Suprapubic skin (tissue), 3 donors: ENCODE measurements around the gene ZDHHC14.

Source experiments
- EP300 ChIP-seq: sonication (generic); formaldehyde crosslinking; IDR thresholded peaks from one replicate; pipeline ENCODE4 v1.6.1; 2017; ENCODE audit warnings: antibody characterized with exemption
- TF ChIP-seq, protein P1 (sequence below), 2 donors: fragments of 200-600 bp in 1 of 2; fragments of 450-650 bp in 1 of 2; sonication (generic) in 1 of 2; IDR thresholded peaks; one replicate each; pipeline ENCODE4 v1.5.1; 2016 to 2019; ENCODE audit warnings: antibody characterized with exemption in 2 of 2, mild to moderate bottlenecking in 1 of 2, moderate library complexity in 1 of 2

- TF ChIP-seq, protein P1, sequence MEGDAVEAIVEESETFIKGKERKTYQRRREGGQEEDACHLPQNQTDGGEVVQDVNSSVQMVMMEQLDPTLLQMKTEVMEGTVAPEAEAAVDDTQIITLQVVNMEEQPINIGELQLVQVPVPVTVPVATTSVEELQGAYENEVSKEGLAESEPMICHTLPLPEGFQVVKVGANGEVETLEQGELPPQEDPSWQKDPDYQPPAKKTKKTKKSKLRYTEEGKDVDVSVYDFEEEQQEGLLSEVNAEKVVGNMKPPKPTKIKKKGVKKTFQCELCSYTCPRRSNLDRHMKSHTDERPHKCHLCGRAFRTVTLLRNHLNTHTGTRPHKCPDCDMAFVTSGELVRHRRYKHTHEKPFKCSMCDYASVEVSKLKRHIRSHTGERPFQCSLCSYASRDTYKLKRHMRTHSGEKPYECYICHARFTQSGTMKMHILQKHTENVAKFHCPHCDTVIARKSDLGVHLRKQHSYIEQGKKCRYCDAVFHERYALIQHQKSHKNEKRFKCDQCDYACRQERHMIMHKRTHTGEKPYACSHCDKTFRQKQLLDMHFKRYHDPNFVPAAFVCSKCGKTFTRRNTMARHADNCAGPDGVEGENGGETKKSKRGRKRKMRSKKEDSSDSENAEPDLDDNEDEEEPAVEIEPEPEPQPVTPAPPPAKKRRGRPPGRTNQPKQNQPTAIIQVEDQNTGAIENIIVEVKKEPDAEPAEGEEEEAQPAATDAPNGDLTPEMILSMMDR (IDR thresholded peaks at IDR 0.05), result no peak
- TF ChIP-seq EP300, result no peak
These were observed 140.7 kb downstream of the ZDHHC14 start for GRCh38 chr6:157521362-157522335.
